GM11168 (cell line): ENCODE results near the gene TPO.

Source experiments
- in situ Hi-C: fragments of 300-500 bp; cut with MboI; formaldehyde crosslinking; loops from one replicate; pipeline ENCODE4 v1.12.0; 2022; ENCODE audit warnings: low sequenced_read_pairs; ENCODE audit not compliant: unreplicated experiment

TPO gene

DNA sequence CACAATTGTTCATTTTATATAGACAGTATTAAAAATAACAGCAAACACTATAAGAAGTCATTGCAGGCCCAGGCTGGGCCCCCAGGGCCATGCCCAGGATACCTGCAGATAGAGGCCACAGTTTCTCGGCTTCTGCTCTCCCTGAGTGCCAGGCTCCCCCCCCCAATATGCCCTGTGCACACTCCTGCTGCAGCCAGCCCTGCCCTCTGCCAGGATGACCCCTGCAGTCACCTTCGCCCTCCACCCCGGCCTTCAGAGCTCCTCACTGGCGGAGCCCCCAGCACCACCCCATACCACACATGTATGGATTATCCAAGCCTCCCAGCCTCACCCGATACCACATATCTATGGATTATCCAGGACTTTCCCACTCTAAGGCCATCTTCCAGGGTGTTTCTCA is 104.5 kb downstream of the TPO start:
- in situ Hi-C loops, result no loop called here

DNA sequence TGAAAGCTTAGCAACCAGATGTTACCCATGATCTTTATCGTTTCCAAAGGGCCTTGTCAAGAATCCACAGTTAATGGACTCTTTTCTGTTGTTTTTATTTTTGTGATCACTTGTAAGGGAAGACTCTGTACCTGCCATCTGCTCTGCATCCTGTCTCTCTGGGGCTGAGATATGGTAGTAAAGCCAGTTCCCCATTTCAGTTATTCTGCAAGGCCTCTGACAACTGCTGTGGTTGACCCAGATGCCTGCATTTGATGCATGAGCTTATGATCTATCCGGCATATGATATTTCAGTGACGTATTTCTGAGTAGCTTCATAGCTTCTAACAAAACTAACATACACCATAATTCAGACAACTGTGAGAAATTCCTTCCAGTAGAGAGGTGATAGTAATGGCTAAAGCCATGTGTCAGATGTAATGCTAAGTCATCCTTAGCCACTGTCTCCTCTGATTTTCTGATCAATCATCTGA is 105.1 kb downstream of the TPO start:
- in situ Hi-C loops, result no loop called here

DNA sequence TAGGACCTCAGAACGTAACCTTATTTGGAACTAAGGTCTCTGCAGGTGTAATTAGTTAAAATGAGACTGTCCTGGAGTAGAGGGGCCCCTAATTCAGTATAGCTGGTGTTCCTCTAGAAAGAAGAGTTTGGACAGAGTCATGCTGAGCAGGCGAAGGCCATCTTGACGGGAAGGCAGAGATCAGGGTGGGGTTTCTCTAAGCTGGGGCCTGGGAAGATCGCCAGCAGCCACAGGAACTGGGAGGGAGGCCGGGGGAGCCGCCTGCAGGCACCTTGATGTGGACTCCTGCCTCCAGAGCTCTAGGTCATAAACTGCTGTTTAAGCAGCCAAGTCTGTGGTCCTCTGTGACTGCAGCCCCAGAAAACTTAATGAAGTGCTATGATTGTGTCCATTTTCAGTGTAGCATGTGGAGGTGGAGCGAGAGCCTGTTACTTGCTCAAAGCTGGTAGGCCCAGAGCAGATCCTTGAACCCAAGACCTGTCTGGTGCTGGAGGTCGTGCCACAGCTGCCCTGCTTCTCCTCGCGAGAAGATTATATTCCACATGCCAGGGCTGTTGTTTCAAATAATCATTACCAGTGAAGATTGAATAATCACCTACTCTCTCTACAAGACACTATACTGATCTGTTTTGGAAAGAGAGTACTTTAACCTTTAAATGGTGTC is 105.7 kb downstream of the TPO start:
- in situ Hi-C loops, result no loop called here

DNA sequence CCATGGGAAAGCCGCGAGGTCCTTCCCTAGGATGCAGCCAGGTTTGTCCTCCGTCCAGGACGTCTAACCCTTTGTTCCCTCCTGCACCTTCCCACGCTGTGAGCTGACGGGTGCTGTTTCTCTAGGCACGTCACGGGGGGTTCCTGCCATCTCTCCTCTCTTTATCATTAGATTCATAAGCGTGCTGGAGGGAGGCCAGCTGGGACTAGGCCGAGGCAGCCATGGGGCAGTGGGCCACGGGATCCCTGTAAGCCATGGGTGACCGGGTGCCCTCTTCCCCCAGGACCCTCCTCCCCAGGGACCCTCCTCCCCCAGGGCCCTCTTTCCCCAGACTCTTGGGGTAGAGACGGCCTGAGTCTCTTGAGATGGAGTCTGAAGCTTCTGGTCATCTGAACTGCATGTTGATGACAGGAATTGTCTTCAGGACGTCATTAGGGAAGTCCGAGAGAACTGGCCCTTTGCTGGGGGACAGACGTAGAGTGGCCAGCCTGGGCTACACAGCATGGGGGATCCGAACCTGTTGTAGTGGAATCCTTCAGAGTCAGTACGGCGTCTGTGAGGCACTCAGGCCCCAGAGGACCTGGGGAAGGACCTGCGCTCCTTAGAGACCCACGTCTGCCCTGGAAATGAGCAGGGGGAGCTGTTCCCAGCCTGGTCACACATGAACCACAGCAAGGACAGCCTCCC is 108.1 kb downstream of the TPO start:
- in situ Hi-C loops, result no loop called here

DNA sequence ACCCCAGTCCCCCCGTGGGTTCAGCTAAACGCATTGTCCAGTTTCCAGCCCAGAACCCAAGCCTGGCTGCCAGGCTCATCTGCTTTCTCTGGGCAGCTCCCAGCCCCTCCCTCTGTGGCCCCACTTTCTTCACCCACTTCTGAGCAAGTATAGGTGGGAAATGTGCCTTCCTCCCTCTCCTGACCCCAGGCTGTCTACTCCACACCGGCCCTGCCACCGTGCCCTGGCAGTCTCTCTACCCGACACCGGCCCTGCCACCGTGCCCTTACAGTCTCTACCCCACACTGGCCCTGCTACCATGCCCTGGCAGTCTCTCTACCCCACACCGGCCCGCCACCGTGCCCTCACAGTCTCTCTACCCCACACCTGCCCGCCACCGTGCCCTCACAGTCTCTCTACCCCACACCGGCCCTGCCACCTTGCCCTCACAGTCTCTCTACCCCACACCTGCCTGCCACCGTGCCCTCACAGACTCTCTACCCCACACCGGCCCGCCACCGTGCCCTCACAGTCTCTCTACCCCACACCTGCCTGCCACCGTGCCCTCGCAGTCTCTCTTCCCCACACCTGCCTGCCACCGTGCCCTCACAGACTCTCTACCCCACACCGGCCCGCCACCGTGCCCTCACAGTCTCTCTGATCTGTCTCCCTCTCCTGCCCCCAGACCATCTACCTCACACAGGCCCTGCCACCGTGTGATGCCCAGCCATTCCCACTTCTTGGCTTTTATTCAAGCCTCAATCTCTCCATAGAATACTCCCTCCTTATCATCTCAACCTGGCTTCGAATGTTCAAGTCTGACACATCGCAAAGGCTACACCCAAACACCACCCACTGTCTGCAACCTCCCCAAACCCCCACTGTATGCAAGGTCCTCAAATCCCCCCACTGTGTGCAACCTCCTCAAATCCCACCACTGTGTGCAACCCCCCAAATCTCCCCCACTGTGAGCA is 108.9 kb downstream of the TPO start:
- in situ Hi-C loops, result no loop called here

DNA sequence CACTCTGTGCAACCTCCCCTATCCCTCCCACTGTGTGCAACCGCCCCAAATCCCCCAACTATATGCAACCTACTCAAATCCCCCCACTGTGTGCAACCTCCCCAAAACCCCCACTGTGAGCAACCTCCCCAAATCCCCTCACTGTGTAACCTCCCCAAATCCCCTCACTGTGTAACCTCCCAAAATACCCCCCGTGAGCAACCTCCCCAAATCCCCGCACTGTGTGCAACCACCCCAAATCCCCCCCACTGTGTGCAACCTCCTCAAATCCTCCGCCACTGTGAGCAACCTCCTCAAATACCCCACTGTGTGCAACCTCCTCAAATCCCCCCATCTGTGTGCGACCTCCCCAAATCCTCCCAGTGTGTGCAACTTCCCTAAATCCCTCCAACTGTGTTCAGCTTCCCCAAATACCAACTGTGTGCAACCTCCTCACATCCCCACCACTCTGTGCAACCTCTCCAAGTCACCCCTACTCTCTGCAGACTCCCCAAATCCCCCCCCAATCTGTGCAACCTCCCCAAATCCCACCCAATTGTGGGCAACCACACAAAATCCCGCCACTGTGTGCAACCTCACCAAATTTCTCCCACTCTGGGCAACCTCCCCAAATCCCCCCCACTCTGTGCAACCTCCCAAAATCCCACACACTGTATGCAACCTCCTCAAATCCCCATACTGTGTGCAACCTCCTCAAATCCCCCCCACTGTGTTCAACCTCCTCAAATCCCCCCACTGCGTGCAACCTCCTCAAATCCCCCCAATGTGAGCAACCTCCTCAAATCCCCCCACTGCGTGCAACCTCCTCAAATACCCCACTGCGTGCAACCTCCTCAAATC is 114.1 kb downstream of the TPO start:
- in situ Hi-C loops, result no loop called here

DNA sequence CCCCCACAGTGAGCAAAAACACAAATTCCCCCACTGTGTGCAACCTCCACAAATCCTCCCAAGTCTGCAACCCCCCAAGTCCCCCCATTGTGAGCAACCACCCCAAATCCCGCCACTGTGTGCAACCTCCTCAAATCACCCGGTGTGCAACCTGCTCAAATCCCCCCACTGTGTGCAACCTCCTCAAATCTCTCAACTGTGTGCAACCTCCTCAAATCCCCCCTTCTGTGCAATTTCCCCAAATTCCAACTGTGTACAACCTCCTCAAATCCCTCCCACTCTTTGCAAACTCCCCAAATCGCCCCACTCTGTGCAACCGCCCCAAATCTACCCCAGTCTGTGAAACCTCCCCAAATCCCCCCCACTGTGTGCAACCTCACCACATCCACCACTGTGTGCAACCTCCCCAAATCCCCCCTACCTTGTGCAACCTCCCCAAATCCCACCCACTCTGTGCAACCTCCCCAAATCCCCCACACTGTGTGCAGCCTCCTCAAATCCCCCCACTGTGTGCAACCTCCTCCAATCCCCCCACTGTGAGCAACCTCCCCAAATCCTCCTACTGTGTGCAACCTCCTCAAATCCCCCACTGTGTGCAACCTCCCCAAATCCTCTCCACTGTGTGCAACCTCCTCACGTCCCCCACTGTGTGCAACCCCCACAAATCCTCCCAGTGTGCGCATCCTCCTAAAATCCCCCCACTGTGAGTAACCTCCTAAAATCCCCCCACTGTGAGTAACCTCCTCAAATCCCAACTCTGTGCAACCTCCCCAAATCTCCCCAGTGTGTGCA is 115.2 kb downstream of the TPO start:
- in situ Hi-C loops, result no loop called here

DNA sequence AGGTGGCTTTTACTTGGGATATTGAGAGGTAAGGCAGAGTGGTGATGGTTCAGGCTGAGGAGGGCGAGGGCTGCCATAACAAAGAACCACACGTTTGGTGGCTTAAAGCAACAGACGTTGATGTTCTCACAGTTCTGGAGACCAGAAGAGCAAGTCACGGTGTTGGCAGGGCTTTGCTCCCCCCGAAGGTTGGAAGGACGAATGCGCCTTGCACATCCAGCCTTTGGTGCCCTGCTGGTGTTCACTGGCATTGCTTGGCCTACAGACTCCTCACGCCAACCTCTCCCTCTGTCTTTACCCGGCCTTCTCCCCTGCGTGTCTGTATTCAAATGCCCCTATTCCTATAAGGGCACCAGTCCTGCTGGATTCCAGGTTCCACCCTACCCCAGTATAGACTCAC is 125.4 kb downstream of the TPO start:
- in situ Hi-C loops, result no loop called here

DNA sequence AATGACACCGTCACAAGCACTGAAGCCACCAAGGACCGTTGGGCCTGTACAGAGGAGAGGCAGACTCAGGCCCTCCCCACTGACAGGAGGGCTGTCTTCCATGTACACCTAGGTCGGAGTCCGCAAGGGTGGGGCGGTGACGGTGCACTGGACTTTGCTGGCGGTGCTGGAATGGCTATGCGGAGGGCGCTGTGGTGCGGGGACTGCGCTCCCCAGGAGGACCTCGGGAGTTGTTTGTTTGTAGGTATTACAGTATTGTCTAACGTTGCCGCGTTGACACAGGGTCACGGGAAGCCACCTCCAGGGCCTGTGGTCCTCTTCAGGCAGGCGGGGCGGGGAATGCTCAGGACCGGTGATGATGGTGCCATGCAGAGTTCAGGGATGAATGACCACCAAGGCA is 126.2 kb downstream of the TPO start:
- in situ Hi-C loops, result no loop called here

DNA sequence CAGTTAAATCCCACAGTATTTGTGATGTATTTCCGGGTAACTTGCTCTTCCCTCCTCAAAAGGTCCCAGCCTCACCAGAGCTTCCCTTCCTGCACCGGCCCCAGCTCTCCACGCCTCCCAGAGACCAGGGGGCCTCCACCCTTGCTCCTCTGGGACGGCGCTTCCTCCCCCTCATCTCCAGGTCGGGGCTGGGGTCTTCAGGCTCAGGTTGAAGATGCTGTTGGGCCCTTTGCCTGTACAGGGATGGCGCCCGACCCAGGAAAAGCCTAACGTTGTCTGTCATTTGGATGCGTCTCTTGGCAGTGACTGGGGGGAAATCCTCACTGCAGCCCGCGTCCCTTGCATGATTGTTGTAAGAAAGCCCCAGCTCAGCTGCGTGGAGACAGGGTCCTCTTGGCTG is 126.7 kb downstream of the TPO start:
- in situ Hi-C loops, result loop anchor here (10.0 kb wide), 1 partner anchor 825 kb away; no protein-coding TSS in a partner anchor

DNA sequence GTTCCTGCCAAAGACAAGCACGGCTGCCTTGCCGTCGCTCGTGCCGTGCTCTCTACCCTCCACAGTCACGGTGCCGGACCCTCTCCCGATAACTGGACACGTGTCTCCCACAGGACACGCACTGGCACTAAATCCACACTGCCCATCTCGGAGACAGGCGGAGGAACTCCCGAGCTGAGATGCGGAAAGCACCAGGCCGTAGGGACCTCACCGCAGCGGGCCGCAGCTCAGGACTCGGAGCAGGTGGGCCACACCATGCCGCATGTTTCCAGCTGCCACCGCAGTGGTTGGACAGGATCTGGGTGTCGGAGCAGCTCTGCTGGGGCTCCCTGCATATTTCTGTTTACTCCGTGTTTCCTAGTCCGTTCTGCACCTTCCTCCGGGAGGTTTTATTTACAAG is 127.2 kb downstream of the TPO start:
- in situ Hi-C loops, result loop anchor here (10.0 kb wide), 1 partner anchor 826 kb away; no protein-coding TSS in a partner anchor

DNA sequence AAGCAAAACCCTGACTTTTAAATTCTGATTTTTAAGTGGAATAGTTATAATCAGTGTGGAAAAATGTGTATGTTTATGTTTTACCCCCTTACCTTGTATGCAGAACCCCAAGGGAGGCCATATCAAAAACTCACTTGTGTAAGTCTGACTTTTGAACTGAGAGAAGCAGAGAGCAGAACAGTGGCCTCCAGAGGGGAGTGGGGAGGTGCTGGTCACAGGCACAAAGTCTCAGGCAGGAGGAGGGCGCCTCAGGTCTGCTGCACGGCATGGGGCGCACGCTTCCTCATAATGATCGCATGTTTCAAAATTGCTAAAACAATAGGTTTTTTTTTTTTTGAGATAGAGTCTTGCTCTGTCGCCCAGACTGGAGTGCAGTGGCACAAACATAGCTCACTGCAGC is 127.8 kb downstream of the TPO start:
- in situ Hi-C loops, result loop anchor here (10.0 kb wide), 1 partner anchor 826 kb away; no protein-coding TSS in a partner anchor

DNA sequence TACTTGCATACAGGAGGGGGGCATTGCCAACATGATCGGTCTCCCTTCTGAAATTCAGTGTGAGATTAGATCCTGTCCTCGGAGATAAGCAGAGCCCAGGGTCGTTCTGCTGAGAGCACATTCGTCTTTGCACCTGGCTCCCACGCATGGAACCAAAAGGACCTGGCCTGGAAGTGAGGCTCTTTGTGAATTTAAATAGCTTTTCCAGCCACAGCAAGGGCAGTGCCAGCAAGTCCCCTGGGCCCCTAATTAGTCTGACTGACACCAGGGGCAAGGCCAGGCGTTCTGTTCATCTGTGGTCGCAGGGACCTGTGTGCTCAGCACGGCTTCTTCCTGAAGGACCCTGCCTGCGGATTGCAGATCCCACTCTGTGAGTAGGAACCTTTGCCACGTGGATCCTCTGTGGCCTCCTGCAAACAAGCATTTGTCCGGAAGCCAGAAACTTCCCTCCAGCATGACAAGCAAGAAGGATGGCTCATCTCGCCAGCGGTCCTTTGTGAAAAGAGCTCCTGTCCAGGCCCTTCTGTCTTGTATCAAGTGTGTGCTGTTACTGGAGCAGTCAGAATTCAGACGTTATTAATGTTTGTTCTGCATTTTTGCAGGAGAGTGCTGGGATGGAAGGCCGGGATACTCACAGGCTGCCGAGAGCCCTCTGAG is 128.7 kb downstream of the TPO start:
- in situ Hi-C loops, result loop anchor here (10.0 kb wide), 1 partner anchor 827 kb away; no protein-coding TSS in a partner anchor

DNA sequence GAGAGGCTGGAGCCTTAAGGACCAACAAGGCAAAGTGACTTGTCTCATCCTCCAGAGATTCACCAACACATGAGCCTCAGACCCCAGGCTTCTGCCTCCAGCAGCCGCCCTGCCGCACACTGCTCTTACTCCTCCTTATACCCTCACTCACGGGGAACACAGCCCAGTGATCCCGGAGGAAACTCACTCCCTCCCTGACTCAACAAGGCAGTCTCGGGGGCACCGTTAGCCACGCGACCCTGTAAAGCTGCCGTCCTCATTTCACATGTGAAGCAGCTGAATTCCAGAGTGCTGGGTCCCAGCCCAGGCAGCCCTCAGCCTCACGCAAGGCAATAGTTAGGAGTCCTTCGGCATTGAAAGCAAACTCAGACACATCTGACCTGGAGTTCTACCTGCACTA is 129.7 kb downstream of the TPO start:
- in situ Hi-C loops, result loop anchor here (10.0 kb wide), 1 partner anchor 828 kb away; no protein-coding TSS in a partner anchor

DNA sequence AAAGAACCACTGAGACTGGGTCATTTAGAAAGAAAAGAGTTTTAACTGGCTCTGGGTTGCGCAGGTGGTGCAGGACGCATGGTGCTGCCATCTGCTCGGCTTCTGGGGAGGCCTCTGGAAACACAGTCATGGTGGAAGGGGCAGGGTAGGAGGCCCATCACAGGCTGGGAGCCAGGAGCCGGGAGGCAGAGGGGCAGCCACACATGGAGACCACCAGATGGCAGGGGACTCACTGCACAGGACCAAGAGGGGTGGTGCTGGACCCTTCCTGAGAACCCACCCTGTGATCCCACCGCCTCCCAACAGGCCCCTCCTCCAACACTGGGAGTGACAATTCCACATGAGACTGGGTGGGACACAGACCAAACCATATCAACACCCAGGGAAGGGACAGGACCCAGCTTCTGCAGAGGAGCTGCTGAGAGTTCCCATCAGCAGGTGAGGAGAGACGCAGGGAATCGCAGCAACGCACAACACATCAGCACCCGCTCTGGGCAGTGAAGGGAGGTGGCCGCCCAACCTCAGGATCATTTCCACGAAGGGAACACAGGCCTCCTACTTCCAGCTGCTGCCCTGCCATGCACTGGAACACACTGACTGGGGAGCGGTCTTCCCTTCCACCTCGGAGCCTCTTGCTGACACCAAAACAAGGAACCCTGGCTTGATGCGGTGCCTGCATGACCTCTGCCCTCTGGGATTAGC is 130.7 kb downstream of the TPO start:
- in situ Hi-C loops, result loop anchor here (10.0 kb wide), 1 partner anchor 829 kb away; no protein-coding TSS in a partner anchor

DNA sequence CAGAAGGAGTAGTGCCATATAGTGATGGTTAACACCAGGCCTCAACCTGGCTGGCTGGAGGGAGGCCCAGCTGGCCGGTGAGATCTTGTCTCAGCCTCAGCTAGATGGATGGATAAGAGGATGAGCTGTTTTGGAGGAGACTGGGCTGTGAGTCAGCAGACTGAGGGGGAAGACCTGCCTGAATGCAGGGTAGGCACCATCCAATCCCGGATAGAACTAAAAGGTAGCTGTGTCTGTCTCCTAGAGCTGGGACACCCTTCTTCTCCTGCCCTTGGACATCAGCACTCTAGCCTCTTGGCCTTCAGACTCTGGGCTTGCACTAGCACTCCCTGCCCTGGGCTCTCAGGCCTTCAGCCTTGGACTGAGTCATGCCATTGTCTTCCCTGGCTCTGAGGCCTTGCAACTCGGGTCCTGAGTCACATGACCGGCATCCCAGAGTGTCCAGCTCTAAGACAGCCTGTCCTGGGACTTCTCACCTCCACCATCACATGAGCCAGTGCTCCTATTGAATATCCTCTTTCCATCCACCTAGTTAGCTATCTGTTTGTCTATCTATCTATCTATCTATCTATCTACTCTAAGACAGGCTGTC is 131.3 kb downstream of the TPO start:
- in situ Hi-C loops, result loop anchor here (10.0 kb wide), 1 partner anchor 830 kb away; no protein-coding TSS in a partner anchor

DNA sequence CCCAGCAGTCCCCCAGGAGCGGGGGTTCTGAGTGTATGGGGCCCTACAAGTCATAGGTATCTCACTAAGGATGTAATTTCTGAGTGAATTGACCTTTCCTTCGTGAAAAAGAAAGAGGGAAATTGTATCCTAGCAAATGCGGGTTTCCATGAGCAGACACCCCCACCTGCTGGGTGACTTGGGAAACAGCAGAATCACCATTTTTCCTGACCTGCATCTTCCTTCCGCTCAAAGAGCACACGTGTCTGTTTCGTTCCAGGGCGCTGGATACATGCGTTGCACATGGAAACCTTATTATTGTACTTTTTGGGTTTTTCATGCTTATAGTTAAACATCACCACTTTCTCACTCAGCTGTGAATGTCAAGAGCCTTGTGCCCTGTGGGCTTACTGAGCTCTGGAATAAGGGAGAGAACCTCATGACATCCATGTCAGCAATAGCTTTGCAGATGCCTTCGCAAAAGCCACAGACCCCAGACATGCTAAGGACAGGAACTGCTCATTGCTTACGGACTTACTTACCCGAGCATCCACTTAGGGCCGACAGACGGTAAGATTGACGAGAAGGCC is 132.8 kb downstream of the TPO start:
- in situ Hi-C loops, result loop anchor here (10.0 kb wide), 1 partner anchor 831 kb away; no protein-coding TSS in a partner anchor
